Retinal pigment epithelial cell (primary cell): ENCODE measurements around the gene KRTAP5-5.

Experiments used
- DNase-seq: peaks from one replicate; pipeline ENCODE4 v3.0.0-alpha.2; 2010; ENCODE audit warnings: low read depth
- H3K4me3 ChIP-seq: 2 replicates; pipeline ENCODE4 v1.5.1; 2011; ENCODE audit warnings: mild to moderate bottlenecking, low read length, control low read depth, moderate library complexity
- TF ChIP-seq, protein P1 (sequence below): conservative IDR thresholded peaks from 2 replicates; pipeline ENCODE4 v1.5.1; 2011; ENCODE audit warnings: low read depth, low read length, control low read depth, inconsistent platforms

KRTAP5-5 gene

DNA sequence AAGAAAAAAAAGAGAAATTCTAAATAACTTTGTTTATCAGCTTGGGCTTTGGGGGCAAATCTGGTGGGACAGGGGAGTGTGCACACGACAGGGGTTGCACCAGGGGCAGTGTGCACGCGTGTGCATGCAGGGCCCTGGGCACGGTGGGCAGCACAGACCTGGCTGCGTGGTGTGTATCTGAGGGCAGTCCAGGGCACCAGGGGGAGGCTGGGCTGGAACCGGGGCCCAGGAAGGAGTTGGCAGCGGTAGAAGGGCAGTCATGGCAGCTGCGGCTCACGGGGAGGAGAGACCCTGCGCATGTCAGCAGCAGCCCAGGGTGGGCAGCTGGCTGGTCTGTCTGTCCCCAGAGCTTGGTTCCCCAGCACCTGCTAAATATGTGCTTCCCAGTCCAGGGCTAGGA is 4.3 kb downstream of the KRTAP5-5 start:
- TF ChIP-seq, protein P1, sequence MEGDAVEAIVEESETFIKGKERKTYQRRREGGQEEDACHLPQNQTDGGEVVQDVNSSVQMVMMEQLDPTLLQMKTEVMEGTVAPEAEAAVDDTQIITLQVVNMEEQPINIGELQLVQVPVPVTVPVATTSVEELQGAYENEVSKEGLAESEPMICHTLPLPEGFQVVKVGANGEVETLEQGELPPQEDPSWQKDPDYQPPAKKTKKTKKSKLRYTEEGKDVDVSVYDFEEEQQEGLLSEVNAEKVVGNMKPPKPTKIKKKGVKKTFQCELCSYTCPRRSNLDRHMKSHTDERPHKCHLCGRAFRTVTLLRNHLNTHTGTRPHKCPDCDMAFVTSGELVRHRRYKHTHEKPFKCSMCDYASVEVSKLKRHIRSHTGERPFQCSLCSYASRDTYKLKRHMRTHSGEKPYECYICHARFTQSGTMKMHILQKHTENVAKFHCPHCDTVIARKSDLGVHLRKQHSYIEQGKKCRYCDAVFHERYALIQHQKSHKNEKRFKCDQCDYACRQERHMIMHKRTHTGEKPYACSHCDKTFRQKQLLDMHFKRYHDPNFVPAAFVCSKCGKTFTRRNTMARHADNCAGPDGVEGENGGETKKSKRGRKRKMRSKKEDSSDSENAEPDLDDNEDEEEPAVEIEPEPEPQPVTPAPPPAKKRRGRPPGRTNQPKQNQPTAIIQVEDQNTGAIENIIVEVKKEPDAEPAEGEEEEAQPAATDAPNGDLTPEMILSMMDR, result no peak
- H3K4me3 ChIP-seq, result no peak overlapping the region
- DNase-seq, result no peak

DNA sequence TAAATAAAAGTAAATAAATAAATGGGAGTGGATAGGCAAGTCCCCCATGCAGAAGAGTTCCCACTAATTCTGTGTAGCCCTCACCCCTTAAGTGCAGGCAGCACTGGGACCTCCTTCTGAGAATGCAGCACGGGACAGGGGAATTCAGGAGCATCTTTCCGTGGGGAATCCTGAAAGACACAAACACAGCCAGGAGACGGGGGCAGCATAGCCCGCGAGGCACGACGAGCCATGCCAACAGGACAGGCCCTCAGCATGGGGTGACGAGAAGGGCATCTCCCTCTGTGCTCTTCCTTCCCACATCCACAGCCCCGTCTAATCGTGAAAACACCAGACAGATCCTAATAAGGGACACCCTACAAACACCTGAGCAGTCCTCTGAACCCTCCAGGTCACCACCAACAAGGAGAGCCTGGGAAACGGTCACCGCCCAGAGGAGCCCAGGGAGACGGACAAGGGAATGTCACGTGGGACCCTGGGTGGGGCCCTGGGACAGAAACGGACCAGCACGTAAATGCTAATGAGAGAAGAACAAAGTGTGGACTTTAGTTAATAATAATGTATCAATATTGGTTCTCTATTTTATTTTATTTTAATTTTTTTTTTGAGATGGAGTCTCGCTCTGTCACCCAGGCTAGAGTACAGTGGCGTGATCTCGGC is 6.8 kb downstream of the KRTAP5-5 start:
- no peak for DNase-seq
- TF ChIP-seq, protein P1, result no peak
- no peak overlapping the region for H3K4me3 ChIP-seq

DNA sequence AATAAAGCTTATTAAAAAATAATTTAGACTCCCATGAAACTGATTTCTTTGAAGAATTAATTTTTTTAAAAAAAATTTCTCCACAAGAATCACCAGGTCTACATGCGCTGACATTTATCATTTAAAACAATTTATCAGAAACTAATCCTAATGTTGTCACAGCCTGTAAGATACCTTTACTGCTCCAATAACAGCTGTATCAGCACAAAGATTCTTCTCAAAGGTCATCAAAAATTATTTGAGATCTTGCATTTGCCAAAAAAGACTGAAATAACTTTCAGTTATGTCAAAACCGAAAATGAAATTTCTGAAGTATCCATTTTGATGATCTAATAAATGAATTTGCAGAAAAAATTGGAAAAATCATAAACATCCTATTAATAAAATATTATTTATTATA is 8.1 kb downstream of the KRTAP5-5 start:
- no peak for DNase-seq
- TF ChIP-seq, protein P1, result no peak

GRCh38 chr11:1638344-1638743 is 8.8 kb downstream of the KRTAP5-5 start:
- DNase-seq, result no peak
- no peak overlapping the region for H3K4me3 ChIP-seq
- TF ChIP-seq, protein P1, result no peak

More for the DNA sequence above, 8.1 kb downstream of the KRTAP5-5 start:
- H3K4me3 ChIP-seq, result no peak overlapping the region

- H3K4me3 ChIP-seq, result no peak overlapping the region
- TF ChIP-seq, protein P1, result no peak
- DNase-seq, result no peak
Observed at GRCh38 chr11:1639102-1639620, 9.6 kb downstream of the KRTAP5-5 start.

DNA sequence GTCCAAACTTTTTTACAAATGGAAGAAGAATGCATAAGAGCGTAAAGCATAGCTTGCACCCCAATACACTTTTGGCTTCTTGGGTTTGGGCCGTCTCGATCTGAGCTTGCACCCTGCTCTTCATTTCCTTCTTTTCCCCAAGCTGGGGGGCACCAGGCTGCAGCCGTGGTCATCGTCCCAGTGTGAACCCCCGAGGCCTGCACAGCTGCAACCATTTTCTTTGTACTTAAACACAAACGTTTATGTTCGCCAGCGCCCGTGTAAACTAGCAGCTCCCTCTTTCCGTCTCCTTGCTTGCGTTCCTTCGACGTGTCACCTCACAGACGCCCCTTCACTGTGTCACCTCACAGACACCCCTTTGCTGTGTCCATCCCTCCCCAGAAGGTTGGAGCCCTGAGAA is 10.1 kb downstream of the KRTAP5-5 start:
- H3K4me3 ChIP-seq, result no peak overlapping the region
- TF ChIP-seq, protein P1, result no peak
- DNase-seq, result no peak

DNA sequence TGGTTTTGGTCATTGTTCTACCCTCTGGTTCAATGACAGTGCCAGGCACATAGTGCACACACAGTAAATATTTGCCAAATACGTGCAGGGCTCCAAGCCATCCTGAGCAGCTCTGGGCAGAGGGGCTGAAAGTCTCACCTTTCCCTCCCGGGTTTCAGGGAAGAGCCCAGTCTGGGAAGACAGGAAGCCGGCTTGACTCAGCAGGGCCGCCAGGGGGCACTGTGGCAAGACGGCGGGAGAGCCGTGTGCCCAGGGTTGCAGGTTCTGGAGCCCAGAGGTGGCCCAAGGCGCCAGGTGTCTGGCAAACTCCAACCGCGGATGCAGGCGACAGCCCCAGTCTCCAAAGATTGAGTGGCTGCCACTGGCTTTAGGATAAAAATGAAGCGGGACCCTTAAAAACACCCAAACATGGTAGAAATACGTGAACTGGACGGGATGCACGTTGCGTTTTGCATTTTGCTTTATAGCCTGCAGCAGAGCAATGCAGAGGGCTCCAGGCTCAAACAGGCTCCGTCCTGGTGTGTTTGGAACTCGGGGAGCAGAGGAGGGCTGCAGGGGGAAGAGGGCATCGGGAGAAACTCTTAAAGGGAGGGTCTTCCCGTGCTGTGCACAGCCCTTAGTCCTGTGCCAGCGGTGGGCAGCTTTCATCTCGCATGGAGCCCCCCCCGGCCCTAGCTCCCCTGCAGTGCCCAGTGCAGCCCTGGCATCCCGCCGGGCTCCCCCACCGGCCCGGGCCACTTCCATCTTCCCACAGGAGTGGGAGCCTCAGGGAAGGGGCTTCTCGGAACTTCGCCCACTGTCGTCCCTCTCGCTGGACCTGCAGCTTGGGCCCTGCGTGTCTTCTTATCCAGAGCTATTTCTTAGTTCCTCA is 10.7 kb downstream of the KRTAP5-5 start:
- DNase-seq, result no peak
- TF ChIP-seq, protein P1, result peak; percentile 84
- H3K4me3 ChIP-seq, result no peak overlapping the region
